GM23338 (cell line): ENCODE results near the gene TCP11L2. TPM values are rescaled to one million over a fixed set of nuclear protein-coding genes. Genes with fewer than 3 reads are reported as not detected.

ENCODE experiments used
- ATAC-seq: fragments of 200-7000 bp; cut with Tn5 transposase; 3 replicates; pipeline ENCODE4 v1.9.1; 2020
- DNase-seq: peaks from one replicate; pipeline ENCODE4 v3.0.0-alpha.2; 2015; ENCODE audit warnings: low spot score
- H2AFZ ChIP-seq: fragments of 200-600 bp; sonication (generic); 2 replicates; pipeline ENCODE4 v1.8.0; 2016; ENCODE audit warnings: antibody characterized with exemption, mild to moderate bottlenecking, moderate library complexity
- H3F3A ChIP-seq: fragments of 200-600 bp; sonication (generic); replicated peaks from 2 replicates; pipeline ENCODE4 v1.8.0; 2017; ENCODE audit warnings: antibody characterized with exemption, mixed run types, low read depth
- H3K27ac ChIP-seq: fragments of 200-600 bp; sonication (generic); 2 replicates; pipeline ENCODE4 v1.6.1; 2016; ENCODE audit warnings: low read depth
- H3K27me3 ChIP-seq: fragments of 200-600 bp; sonication (generic); 2 replicates; pipeline ENCODE4 v1.8.0; 2016; ENCODE audit warnings: mild to moderate bottlenecking, mixed run types, moderate library complexity; ENCODE audit not compliant: insufficient read depth
- H3K36me3 ChIP-seq: fragments of 200-600 bp; sonication (generic); 2 replicates; pipeline ENCODE4 v1.8.0; 2016; ENCODE audit warnings: mild to moderate bottlenecking; ENCODE audit not compliant: insufficient read depth
- H3K4me1 ChIP-seq: fragments of 200-600 bp; sonication (generic); 2 replicates; pipeline ENCODE4 v1.8.0; 2016; ENCODE audit warnings: mild to moderate bottlenecking, moderate library complexity; ENCODE audit not compliant: insufficient read depth
- H3K4me2 ChIP-seq: fragments of 200-600 bp; sonication (generic); 2 replicates; pipeline ENCODE4 v1.7.1; 2017; ENCODE audit warnings: mixed run types
- H3K4me3 ChIP-seq: fragments of 200-600 bp; sonication (generic); 2 replicates; pipeline ENCODE4 v1.6.1; 2016; ENCODE audit warnings: mixed run types
- H3K79me2 ChIP-seq: fragments of 200-600 bp; sonication (generic); replicated peaks from 2 replicates; pipeline ENCODE4 v1.8.0; 2017; ENCODE audit warnings: mild to moderate bottlenecking; ENCODE audit not compliant: insufficient read depth
- H3K9me2 ChIP-seq: fragments of 200-600 bp; sonication (generic); 2 replicates; pipeline ENCODE4 v1.8.0; 2017; ENCODE audit not compliant: insufficient read depth
- H4K20me1 ChIP-seq: fragments of 200-600 bp; sonication (generic); replicated peaks from 2 replicates; pipeline ENCODE4 v1.8.0; 2017; ENCODE audit warnings: mild to moderate bottlenecking; ENCODE audit not compliant: insufficient read depth
- H3K27ac Mint-ChIP-seq: 2 replicates; pipeline ENCODE4 v1.8.0; 2020; ENCODE audit warnings: inconsistent platforms, mild to moderate bottlenecking, moderate library complexity, mixed read lengths
- H3K27me3 Mint-ChIP-seq: 3 replicates; pipeline ENCODE4 v1.8.0; 2022; ENCODE audit warnings: low read depth, mild to moderate bottlenecking, moderate library complexity, mixed read lengths, inconsistent platforms; ENCODE audit not compliant: insufficient read depth, poor library complexity
- H3K36me3 Mint-ChIP-seq: 3 replicates; pipeline ENCODE4 v1.8.0; 2021; ENCODE audit warnings: low read depth, mild to moderate bottlenecking, inconsistent platforms, moderate library complexity, mixed read lengths
- H3K4me1 Mint-ChIP-seq: 3 replicates; pipeline ENCODE4 v1.8.0; 2020; ENCODE audit warnings: mild to moderate bottlenecking, inconsistent platforms, mixed read lengths
- H3K4me3 Mint-ChIP-seq: 3 replicates; pipeline ENCODE4 v1.8.0; 2021; ENCODE audit warnings: moderate library complexity, mild to moderate bottlenecking, inconsistent platforms, mixed read lengths
- H3K9me3 Mint-ChIP-seq: 3 replicates; pipeline ENCODE4 v1.8.0; 2020; ENCODE audit warnings: moderate library complexity, mild to moderate bottlenecking, inconsistent platforms, mixed read lengths
- CREB1 ChIP-seq: fragments of 250-450 bp; sonication (Bioruptor Pico); IDR thresholded peaks from 2 replicates; pipeline ENCODE4 v1.5.0; 2020; ENCODE audit warnings: low read depth, mild to moderate bottlenecking, moderate library complexity
- CTCF ChIP-seq, 2 experiments: fragments of 200-600 bp in 1 of 2; sonication (generic) in 1 of 2; conservative IDR thresholded peaks; 2 replicates each; pipeline versions ENCODE4 v1.5.1 to v1.6.1; 2016 to 2017; ENCODE audit warnings: antibody characterized with exemption in 2 of 2, low read depth in 2 of 2, mild to moderate bottlenecking in 2 of 2, moderate library complexity in 1 of 2
- EZH2 ChIP-seq: fragments of 200-600 bp; sonication (generic); IDR thresholded peaks from one replicate; pipeline ENCODE4 v1.8.0; 2017; ENCODE audit warnings: antibody characterized with exemption, mild to moderate bottlenecking, low read depth; ENCODE audit not compliant: unreplicated experiment
- NANOG ChIP-seq: IDR thresholded peaks from 2 replicates; pipeline ENCODE4 v1.6.1; 2016; ENCODE audit warnings: antibody characterized with exemption, borderline replicate concordance
- POLR2AphosphoS5 ChIP-seq: IDR thresholded peaks from 2 replicates; pipeline ENCODE4 v1.6.1; 2016; ENCODE audit warnings: antibody characterized with exemption, low read depth
- REST ChIP-seq: IDR thresholded peaks from one replicate; pipeline ENCODE4 v1.6.1; 2018; ENCODE audit warnings: antibody characterized with exemption; ENCODE audit not compliant: unreplicated experiment
- ZNF114 ChIP-seq: fragments of 250-450 bp; sonication (Bioruptor Pico); IDR thresholded peaks from 2 replicates; pipeline ENCODE4 v1.5.0; 2020; ENCODE audit warnings: mild to moderate bottlenecking, moderate library complexity
- ZNF331 ChIP-seq: fragments of 250-450 bp; sonication (Bioruptor Pico); IDR thresholded peaks from 2 replicates; pipeline ENCODE4 v1.5.0; 2020; ENCODE audit warnings: low read depth, mild to moderate bottlenecking, moderate library complexity
- polyA plus RNA-seq: library from polyadenylated mRNA; unstranded; fragments of >200 nt; fragmentation: Nextera tagmentation; extraction: Ambion mirVana; gene quantifications from 2 replicates; pipeline ENCODE4 v1.2.1, GENCODE V29; 2016
- total RNA-seq: library from RNA; depleted of rRNA; stranded (reverse); fragments of >200 nt; shearing (Covaris generic); gene quantifications from 2 replicates; pipeline ENCODE4 v1.2.3, GENCODE V29; 2014
- TF ChIP-seq, protein P1 (sequence below): IDR thresholded peaks from 2 replicates; pipeline ENCODE4 v1.6.1; 2016; ENCODE audit warnings: antibody characterized with exemption

TCP11L2 gene
- total and polyA plus RNA-seq, 2 experiments from 2014 or later: 1.4 to 4.4 TPM

- TF ChIP-seq CTCF (conservative IDR thresholded peaks at IDR 0.05; ENCODE audit: low read depth in 2 of 2) (no peak), EZH2 (no peak)
- TF ChIP-seq, protein P1, sequence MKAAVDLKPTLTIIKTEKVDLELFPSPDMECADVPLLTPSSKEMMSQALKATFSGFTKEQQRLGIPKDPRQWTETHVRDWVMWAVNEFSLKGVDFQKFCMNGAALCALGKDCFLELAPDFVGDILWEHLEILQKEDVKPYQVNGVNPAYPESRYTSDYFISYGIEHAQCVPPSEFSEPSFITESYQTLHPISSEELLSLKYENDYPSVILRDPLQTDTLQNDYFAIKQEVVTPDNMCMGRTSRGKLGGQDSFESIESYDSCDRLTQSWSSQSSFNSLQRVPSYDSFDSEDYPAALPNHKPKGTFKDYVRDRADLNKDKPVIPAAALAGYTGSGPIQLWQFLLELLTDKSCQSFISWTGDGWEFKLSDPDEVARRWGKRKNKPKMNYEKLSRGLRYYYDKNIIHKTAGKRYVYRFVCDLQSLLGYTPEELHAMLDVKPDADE: no peak
These were observed 84.4 kb downstream of the TCP11L2 start (continued) for GRCh38 chr12:106386813-106387535.

GRCh38 chr12:106387848-106388377 is 85.4 kb downstream of the TCP11L2 start:
- H3K36me3 ChIP-seq: no peaks in the 10 kb centered on the region
- H3F3A ChIP-seq: no peaks in the 10 kb centered on the region
- Mint-ChIP-seq H3K9me3 (no peaks in the 10 kb centered on the region), H3K27me3 (peaks cover 2% of the 10 kb centered on the region), H3K4me1 (peaks cover 4% of the 10 kb centered on the region; the same call in 2 of the 3 replicates), H3K4me3 (no peak overlapping the region), H3K36me3 (peaks cover 7% of the 10 kb centered on the region; the same call in 2 of the 3 replicates), H3K27ac (no peak overlapping the region)
- ATAC-seq (no peak), DNase-seq (no peak)
- no peak overlapping the region for H3K4me3 ChIP-seq
- peaks cover 10% of the 10 kb centered on the region; the same call in 1 of the 2 replicates for H3K4me1 ChIP-seq
- no peaks in the 10 kb centered on the region for H3K9me2 ChIP-seq
- no peaks in the 10 kb centered on the region for H3K79me2 ChIP-seq
- H3K27me3 ChIP-seq: no peaks in the 10 kb centered on the region
- no peaks in the 10 kb centered on the region for H4K20me1 ChIP-seq
- no peak overlapping the region for H2AFZ ChIP-seq
- no peak overlapping the region for H3K4me2 ChIP-seq
- H3K27ac ChIP-seq: no peak overlapping the region
- TF ChIP-seq CTCF (conservative IDR thresholded peaks at IDR 0.05; ENCODE audit: low read depth in 2 of 2): no peak
- TF ChIP-seq ZNF331 (CRISPR knock-in tag): no peak
- no peak for TF ChIP-seq CREB1
- TF ChIP-seq EZH2: no peak
- no peak; the same call in 1 of the 2 replicates for TF ChIP-seq NANOG
- TF ChIP-seq POLR2AphosphoS5: no peak
- TF ChIP-seq ZNF114: no peak
- no peak for TF ChIP-seq REST
